T47D (cell line): Measurements from ENCODE around the gene RARB.

Experiments used
- DNase-seq, 2 experiments: peaks; one replicate each; pipeline versions ENCODE4 v3.0.0 to v3.0.0-alpha.2; 2011 to 2012; ENCODE audit warnings: low read depth in 1 of 2, low spot score in 1 of 2
- JUND ChIP-seq: IDR thresholded peaks from 2 replicates; pipeline ENCODE4 v1.6.1; 2012; ENCODE audit warnings: low read depth
- in situ Hi-C: cut with HindIII; loops from 2 replicates; pipeline ENCODE4 v1.10.0; 2016; ENCODE audit warnings: low sequenced_read_pairs, low pct_unique_long_range_greater_than_20kb

RARB gene

DNA sequence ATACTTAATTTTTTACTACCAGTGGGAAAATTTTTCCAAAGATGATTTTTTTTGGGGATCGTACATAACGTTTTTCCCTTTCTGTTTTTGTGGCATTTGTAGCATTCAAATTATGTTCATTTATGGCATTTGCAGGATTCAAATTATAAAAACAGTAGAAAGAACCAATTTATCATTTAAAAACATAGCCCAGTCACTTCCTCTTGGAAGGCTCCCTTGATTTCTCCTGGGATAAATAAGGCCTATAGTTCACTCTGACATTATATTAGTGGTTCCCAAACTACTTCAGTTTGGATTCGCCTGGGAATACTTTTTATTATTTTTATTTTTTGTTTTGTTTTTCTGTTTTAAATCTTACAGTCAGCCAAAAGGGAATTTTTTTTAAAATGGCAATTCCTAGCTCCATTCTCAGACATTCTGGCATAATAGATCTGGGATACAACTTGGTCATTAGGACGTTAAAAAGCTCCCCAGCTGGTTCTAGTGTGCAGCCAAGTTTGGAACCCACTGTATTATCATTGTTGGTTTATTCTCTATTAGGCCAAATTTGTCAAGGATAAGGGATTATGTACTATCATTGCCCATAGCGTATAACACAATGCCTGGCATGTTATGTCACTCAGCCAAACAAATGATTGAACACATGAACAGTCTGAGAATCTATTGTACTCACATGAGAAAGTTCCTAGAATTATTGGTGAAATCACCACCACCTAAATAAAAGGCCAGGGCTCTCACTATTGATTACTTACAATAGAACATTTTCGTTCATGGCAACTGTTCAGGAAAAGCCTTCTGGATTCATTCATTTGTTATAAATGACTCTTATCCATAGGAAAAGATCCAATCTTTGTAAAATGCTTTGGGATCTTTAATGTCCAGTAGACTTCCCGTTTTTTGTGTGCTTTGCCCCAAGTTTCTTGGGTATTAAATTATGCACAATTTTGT is 28.9 kb downstream of the RARB start:
- TF ChIP-seq JUND: no peak
- DNase-seq: no peak
- in situ Hi-C loops: no loop called here

DNA sequence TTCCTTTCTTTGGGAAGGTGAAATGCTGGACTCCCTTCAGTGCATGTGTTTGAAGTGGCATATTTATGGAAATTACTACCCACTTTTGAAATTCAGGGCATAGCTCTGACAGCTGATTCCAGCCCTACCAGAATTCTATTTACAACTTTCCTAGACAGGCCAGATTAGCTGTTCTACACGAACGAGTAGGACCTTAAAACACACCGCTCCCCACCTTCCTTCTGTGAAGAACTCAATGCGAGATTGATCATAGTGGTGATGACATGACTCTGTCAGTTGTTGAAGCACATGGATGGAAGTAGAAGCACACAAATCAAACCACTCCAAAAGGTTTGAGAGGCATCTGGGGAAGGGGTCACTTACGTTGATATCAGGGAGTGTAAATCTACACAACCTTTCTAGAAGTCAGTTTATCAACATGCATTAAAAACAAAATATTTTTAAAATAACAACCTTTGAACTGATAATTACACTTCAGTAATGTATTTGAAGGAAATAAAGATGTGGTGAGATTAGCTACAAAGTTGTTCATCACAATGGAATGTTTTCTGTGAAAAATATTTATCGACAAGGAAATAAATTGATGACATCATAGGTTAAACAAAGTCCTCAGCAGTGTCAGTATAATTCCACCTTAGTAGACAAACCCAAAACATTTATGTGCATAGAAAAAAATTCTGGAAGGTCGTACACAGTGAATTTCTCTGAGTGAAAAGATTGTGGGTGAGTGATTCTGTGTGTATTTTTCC is 29.8 kb downstream of the RARB start:
- in situ Hi-C loops: no loop called here

DNA sequence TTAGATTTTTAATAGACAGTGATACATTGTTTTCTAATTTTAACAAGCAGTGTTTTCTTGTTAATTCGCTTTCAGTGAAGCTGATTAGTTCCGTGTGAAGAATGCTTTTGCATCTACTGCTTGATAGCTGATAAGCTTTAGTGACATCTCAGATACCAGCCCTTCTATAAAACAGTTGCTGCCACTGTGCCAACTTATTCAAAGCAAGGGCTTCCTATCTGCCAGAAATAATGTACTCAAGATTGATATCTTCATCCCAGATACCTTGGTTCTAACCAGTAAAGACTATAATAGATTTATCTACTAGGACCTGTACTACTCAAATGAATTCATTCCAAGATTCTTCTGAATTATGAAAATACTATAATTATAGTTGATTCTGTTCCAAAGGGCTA is 30.4 kb downstream of the RARB start:
- TF ChIP-seq JUND: no peak
- DNase-seq: no peak
- in situ Hi-C loops: no loop called here

More for the DNA sequence above, 29.8 kb downstream of the RARB start:
- DNase-seq: peak in 1 of 2 experiments; percentile 39
- TF ChIP-seq JUND: peak; percentile 47; the same call in 1 of the 2 replicates

DNA sequence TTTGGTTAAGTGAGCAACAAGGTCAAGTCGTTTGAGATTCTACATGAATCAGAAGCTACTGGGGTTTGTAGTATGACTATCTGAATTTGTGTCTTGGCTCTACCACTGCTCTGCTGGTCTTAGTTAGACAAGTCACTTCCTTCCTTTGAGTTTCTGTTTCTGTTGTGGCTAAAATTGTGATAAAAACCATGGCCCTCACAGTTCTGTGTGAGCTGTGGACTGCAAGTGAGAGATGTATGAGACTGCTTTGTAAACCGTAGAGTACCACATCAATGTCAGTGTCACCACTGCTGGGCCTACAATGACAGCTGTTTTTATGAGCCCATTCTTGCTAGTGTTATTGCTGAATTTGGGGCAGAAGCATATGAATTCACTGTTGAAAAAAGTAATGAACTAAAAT is 32.7 kb downstream of the RARB start:
- no peak for TF ChIP-seq JUND
- in situ Hi-C loops: no loop called here

DNA sequence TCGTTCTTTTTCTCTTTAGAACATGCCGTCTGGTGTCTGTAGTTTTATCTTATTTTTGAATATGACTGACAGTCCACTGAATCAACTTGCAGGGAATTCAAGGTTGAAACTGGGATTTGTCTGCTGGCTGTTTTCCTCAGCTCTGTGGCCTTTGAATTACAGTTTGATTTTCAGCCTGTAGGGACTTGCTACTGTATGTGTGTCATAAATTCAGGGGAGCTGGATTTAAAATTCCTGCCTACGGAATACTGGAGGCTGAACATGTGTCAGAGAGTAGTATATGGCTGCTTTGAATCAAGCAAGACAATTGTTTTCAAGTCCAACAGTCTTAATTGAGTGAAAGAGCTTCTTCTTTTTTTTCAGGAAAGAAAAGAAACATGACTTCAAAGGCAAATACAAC is 33.9 kb downstream of the RARB start:
- DNase-seq: no peak
- in situ Hi-C loops: no loop called here
- TF ChIP-seq JUND: no peak

More for the DNA sequence above, 32.7 kb downstream of the RARB start:
- no peak for DNase-seq

DNA sequence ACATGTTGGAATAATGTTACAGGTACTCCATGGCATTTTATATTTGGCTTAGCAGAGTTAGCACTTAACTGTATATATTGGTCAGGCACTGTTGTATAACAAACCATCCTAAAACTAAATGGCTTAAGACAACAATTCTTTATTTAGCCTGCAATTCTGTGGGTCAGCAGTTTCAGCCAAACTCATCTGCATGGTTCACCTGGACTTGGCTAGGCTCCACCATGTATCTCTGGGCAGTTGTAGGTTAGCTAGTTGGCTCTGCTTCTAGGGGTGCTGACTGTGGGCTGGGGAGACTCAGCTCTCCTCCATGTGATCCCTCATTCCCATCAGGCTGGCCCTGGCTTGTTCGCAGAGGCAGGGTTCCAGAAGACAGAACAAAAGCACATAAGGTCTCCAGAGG is 34.4 kb downstream of the RARB start:
- DNase-seq: no peak
- TF ChIP-seq JUND: no peak
- in situ Hi-C loops: no loop called here

DNA sequence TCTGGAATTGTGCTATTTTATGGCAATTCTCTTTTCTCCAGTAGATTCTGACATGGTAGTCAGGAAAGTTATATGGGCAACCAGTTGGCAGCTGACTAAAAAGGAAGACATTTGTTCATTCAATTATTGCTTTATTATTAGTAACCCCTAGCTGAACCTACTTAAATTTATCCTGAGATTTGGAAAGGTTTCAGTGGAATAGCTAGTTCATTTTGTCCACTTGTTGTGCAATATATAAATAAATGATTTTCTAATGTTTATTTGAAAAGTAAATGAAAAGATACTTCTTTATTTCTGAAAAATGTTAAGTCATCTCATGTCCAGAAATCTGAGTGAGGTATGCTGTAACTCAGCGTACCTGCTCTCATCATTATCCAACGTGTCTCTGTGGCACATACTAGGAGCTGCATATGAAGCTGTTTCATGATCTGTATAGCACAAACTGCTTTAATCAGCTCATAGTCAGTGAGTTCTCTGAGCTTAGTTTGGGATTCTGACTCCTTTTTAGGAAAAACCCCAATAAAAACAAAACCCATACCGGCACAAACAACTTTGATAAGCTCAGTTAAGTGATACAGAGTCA is 35.9 kb downstream of the RARB start:
- no peak for DNase-seq
- no peak for TF ChIP-seq JUND
- in situ Hi-C loops: no loop called here

DNA sequence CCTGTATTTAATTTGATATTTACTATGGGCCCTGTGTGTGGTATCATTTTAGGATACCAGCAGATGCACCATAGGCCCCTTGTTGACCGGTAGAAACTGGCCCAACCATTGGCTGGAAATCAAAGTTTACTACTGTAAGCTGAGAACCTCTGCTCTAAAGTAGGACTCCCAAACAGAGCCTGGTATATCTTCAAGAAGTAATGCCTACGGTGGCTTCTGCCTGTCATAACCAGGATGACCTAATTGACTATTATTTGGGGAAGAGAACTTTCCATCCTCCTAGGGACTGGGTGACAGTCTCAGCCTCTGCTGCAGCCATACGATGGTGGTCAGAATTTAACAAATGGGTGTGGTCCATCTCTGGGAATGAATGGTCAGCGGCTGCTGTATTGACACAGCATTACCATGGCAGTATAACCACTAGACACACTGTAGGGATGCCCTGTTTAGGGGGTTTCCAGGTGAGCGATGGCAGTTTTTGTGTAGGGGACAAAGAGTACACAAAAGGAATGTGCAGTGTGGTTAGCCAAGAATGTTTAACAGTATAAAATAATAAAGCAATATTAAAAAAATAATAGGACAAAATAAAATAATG is 37.3 kb downstream of the RARB start:
- in situ Hi-C loops: no loop called here
- DNase-seq: no peak
- no peak for TF ChIP-seq JUND

DNA sequence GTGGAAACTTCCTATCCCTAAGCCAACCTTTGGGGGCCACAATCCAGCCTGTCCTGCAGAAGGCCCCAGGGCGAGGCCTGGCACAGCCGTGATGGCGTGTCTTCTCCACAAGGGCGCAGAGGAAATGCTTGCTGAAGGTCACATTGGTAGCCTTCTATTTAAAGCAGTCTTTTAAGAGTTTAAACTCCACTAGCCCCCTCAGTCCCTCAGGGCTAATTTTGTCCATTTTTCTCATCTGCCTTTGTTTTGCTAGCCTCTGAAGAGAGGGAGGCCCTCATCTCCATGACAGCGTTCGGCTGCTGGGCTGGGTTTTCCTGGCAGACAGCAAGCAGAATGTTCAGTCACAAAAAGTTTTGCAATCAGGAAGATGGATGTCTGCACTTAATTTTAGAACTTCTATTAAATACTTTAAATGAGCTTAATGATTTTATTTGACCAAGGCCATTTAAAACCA is 40.8 kb downstream of the RARB start:
- no peak for DNase-seq
- in situ Hi-C loops: no loop called here

DNA sequence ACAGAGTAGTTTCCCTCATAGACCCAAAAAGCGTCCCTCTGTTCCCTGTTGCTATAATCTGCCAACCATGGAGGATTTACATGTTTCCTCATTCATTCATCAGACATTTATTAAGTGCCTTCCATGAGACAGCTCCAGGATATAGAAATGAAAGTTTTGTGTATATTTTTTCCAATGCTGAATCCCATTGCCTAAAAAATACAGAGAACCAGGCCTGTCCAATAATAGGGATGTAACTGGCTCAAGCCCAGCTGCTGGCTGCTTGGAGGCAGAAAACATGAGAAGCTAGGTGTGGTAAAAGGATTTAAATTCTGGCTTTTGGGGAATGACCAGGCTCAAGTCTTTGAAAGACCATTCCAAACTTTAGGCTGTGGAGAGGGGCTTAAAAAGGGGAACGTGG is 41.5 kb downstream of the RARB start:
- in situ Hi-C loops: no loop called here
- DNase-seq: no peak
- no peak for TF ChIP-seq JUND

More for the DNA sequence above, 40.8 kb downstream of the RARB start:
- no peak for TF ChIP-seq JUND

DNA sequence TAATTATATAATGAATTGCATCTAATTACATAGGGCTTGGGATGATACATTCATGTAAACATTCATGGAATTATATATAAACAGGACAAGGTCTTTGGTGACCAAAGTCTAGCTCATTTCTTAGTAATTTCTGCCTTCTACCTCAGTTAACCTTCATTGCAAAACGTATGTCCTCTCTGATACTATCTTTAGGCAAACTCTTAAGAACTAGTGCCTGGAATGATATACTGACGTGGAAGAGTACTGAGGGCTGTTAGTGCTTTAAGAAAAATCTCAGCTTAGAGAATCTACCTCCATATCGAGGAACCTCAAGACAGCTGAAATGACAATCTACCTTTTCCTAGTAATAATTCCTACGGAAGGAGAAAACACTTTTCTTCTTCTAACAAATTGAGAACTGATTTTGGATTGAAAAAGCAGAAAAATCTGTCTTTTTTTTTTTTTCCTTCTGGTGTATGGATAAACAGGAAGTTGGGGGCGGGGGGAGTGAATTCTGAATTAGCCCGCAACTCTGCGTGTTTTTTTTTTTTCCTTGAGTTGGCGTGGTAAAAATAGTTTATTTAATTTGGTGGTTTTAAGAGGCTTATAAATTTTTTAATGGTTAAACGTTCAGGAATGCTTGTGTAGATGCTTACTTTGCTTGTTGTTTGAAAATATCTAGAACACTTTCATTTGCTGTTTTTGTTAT is 43.2 kb downstream of the RARB start:
- DNase-seq: no peak
- in situ Hi-C loops: no loop called here
- no peak for TF ChIP-seq JUND

DNA sequence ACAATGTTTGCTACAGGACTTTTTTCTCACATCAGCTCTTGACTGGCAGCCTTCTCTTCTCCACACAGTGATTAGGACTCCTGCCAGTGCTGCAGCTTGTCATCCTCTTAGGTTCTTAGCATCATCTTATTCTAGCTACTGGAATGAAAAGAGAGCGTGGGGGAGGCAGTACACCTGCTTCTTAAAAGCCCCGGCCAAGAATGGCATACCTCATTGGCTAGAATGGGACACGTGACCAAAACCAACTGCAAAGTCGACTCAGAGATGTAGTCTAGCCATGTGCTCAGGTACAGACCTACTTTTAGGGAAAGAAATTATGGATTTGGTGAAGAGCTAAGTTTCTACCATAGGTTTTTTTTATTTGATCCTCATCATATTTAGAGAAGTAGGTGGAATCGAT is 44.1 kb downstream of the RARB start:
- DNase-seq: no peak
- in situ Hi-C loops: no loop called here
- TF ChIP-seq JUND: no peak
